GM21717 (cell line): ENCODE results near the gene F13B.
"Not testable (repeated sequence)": the region's sequence is repeated elsewhere in the genome, so short reads cannot be mapped to it uniquely, and the experiment has no call there.

Experiments
- ATAC-seq: cut with Tn5 transposase; IDR thresholded peaks from one replicate; pipeline ENCODE4 v1.9.1; 2021; ENCODE audit warnings: mild to moderate bottlenecking, moderate library complexity; ENCODE audit not compliant: unreplicated experiment

F13B gene, protein sequence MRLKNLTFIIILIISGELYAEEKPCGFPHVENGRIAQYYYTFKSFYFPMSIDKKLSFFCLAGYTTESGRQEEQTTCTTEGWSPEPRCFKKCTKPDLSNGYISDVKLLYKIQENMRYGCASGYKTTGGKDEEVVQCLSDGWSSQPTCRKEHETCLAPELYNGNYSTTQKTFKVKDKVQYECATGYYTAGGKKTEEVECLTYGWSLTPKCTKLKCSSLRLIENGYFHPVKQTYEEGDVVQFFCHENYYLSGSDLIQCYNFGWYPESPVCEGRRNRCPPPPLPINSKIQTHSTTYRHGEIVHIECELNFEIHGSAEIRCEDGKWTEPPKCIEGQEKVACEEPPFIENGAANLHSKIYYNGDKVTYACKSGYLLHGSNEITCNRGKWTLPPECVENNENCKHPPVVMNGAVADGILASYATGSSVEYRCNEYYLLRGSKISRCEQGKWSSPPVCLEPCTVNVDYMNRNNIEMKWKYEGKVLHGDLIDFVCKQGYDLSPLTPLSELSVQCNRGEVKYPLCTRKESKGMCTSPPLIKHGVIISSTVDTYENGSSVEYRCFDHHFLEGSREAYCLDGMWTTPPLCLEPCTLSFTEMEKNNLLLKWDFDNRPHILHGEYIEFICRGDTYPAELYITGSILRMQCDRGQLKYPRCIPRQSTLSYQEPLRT

DNA sequence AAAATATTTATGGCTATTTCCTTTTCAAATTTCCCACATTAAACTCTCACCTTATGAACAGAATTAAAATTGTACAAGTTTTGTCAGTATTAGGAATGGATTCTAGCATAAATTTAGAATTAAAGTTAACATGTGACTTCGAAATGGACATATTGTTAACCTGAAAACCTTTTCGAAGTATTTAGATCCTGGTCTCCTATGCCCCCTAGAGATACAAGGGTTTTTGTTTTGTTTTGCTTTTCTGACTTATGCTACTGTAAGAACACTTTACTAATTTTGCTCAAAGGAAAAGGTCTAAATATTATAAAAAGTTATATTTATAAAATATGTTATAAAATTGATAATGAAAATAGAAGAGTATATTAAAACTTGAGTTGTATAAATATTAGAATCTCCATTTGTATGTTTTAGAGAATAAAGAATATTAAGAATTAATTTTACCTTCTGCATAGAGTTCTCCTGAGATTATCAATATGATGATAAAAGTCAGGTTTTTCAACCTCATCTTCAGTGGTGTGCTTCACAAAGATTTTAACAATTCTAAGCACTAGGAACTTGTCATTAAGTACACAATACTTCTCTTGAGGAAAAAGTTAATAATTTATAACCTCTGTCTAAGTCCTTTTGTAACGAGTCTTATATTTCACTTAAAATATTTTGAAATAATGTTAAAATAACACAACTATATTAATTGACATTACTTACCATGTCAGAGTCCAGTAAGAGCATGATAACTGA lies at the start of gene F13B:
TSS of gene F13B (minus strand) at position 542 of the 738 bp plus-strand sequence. CDS start at position 505, 37 bp downstream.
- ATAC-seq: no peak

DNA sequence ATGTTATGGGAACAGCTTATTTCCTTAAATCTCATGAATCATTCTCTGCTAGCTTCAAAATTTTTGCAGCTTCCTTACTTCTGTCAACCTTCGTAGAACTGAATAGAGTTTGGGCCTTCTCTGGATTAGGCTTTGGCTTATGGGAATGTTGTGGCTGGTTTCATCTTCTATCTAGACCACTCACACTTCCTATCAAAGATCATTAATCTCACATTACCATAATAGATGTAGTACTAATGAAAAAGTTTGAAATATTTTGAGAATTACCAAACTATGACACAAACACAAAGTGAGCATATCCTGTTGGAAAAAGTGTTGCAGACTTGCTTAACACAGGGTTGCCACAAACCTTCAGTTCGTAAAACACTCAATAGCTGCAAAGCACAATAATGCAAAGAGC lies 49.1 kb upstream of the F13B start:
- no peak for ATAC-seq

- no peak for ATAC-seq
Measured at GRCh38 chr1:197106869-197107268, 39.8 kb upstream of the F13B start.

DNA sequence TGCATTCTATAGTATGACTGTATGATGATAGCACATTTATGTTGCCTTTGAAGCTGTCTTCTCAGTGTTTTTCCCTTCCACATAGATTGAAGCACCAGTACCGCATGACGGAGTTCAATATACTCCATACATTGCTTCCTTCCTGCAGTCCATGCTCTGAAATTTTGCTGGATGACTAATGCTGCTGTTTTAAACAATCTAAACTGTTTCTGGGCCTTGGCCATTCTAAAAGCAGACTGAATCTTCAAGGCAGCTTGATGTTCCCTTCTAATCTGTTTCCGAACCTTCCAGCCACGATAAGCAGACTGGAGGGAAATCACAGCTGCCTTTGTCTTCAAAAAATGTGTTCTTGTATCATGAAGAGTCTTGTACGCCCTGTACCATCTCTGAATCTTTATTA lies 36.2 kb upstream of the F13B start:
- no peak for ATAC-seq

DNA sequence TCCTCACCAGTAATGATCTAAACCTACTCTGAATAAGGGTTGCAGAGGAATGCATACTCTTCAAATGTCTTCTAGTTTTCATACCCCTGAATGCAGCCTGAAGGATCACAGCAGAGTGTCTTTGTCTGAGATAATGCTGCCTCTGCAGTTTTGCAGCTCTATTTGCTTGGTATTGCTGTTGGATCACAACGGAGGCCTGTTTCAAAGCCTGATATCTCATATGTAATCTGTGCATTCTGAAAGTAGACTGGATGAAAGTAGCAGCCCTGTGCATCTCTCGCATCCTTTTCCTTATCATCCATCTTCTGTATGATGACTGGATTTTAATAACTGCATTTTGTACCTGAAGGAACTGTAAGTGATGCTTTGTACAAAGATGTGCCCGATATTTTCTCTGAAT lies 34.9 kb upstream of the F13B start:
- ATAC-seq: no peak

DNA sequence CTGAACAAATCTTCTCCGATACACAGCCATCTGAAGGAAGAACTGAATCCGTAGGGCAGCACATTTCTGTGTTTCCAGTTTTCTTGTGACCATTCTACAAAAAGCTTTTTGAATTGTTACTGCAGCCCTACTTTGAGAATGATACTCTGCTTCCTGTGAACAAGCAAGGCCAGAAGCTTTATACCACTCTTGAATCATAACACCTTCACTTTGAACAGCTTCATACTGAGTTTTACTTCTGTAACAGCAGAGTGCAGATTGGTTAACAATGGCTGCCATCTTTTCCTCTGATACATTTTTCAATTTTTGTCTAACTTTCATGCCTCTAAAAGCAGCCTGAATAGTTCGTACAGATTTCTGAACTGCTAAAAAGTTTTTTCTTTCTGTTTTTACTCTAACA lies 33.6 kb upstream of the F13B start:
- ATAC-seq: no peak

DNA sequence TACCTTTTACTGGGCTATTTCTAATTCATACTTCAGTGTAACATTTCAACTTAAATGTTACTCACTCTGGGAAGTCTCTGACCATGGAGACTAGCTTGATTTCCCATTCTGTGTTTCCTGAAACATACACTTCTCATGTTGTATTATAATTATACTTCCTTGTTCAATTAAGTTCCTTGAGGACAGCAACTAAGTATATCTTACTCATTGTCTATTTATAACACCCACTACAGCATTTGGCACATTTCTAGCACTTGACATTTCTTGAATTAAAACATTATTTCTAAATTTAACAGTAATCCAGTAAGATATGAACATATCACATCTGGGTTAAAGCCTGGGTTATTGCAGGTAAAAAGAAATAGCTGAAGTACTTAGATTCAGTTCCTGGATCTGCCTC lies 32.4 kb upstream of the F13B start:
- ATAC-seq: no peak

- ATAC-seq: not testable (repeated sequence)
Measured at GRCh38 chr1:197096971-197097370, 29.9 kb upstream of the F13B start.

DNA sequence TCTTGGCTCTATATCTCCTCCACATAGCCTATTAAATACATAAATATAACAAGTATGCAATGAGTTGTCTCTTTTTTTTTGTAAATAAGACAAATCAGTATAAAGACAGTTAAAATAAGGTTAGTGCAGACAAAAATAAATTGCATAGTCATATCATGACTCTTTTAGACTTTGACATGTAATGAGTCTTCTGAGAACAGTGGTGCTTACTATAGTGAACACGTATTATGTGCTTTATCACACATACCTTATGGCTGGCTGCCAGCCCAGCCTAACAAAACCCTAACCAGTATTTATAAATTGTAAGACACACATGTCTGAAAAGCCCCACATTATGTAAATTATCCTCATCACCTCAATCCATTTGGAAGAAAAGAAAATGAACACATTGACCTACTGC lies 29.1 kb upstream of the F13B start:
- ATAC-seq: no peak

GRCh38 chr1:197093226-197093885 lies 26.3 kb upstream of the F13B start:
- no peak for ATAC-seq

DNA sequence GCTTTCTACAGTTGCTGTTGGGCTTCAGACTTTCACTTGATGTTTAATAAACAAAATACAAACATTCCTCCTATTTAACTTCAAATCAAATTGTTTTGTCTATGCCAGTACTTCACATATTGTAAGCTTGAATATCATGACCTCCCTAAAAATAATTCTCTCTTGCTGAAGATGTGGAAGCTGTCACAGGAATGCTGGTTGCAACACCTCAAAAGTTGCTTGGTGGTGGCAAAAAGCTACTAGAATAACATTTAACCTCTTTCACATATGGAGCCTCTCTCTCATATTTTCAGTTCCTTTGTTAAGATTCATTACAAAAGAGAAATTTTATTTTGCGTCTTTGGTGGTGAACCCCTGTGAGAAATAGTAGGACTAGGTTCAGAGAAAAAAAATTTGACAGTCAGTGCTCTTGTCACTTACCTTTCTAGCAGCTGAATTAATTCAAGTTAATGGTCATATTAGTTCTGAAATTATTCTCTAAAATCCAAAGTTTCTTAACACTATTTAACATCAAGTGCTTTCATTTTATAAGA lies 25.5 kb upstream of the F13B start:
- no peak for ATAC-seq

DNA sequence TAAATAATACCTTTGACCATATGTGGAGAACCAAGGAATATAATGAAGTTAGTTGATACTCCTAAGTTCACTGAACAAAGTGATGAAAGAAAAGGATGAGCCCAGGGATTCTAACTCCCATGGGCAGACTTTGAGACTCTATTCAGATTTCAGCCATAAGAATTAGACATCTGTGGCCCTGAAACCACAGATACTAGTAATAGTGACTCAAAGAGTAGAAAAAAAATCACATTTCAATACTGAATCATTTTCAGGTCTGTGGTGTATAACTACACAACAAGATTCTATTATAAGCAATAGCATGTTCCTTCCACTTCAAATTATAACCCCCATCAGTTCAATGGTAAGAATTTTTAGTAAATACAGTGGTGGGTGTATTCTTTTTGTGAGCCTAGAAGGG lies 16.4 kb upstream of the F13B start:
- ATAC-seq: no peak

- ATAC-seq: no peak
Measured at GRCh38 chr1:197081117-197081753, 14.2 kb upstream of the F13B start.

DNA sequence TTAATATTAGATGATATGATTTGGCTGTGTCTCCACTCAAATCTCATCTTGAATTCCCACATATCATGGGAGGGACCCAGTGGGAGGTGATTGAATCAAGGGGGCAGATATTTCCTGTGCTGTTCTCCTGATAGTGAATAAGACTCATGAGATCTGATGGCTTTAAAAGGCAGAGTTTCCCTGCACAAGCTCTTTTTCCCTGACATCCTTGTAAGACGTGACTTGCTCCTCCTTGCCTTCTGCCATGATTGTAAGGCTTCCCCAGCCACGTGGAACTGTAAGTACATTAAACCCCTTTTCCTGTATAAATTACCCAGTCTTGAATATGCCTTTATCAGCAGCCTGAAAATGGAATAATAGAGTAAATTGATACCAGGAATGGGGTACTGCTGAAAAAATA lies 13.3 kb upstream of the F13B start:
- no peak for ATAC-seq

GRCh38 chr1:197076585-197076984 lies 9.5 kb upstream of the F13B start:
- peak; percentile 58 for ATAC-seq

DNA sequence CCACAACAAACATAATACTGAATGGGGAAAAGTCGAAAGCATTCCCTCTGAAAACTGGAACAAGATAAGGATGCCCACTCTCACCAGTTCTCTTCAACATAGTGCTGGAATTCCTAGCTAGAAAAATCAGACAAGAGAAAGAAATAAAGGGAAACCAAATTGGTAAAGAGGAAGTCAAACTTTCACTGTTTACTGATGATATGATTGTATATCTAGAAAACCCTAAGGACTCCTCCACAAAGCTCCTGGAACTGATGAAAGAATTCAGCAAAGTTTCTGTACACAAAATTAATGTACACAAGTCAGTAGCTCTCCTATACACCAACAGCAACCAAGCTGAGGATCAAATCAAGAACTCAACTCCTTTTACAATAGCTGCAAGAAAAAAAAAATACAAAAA lies 6.9 kb upstream of the F13B start:
- ATAC-seq: no peak

GRCh38 chr1:197067457-197067818 lies 378 bp upstream of the F13B start:
- ATAC-seq: no peak

- no peak for ATAC-seq
Measured at GRCh38 chr1:197066277-197066676, 783 bp downstream of the F13B start.

GRCh38 chr1:197065559-197065958 lies 1.5 kb downstream of the F13B start:
- ATAC-seq: no peak

GRCh38 chr1:197063212-197063611 lies 3.8 kb downstream of the F13B start:
- ATAC-seq: peak; percentile 20

- peak; percentile 98 for ATAC-seq
Measured at GRCh38 chr1:197062692-197063091, 4.4 kb downstream of the F13B start.
